GM12878 (cell line): ENCODE measurements around the gene CHERP.

ENCODE experiments used
- HCFC1 ChIP-seq: fragments of 150-350 bp; IDR thresholded peaks from 2 replicates; pipeline ENCODE4 v1.6.1; 2014; ENCODE audit warnings: low read length
- MYB ChIP-seq: fragments of 150-350 bp; IDR thresholded peaks from 2 replicates; pipeline ENCODE4 v1.6.1; 2014; ENCODE audit warnings: mild to moderate bottlenecking, low read depth, low read length, borderline replicate concordance
- SMAD5 ChIP-seq: IDR thresholded peaks from 2 replicates; pipeline ENCODE4 v1.6.1; 2016; ENCODE audit warnings: antibody characterized with exemption, low read depth

DNA sequence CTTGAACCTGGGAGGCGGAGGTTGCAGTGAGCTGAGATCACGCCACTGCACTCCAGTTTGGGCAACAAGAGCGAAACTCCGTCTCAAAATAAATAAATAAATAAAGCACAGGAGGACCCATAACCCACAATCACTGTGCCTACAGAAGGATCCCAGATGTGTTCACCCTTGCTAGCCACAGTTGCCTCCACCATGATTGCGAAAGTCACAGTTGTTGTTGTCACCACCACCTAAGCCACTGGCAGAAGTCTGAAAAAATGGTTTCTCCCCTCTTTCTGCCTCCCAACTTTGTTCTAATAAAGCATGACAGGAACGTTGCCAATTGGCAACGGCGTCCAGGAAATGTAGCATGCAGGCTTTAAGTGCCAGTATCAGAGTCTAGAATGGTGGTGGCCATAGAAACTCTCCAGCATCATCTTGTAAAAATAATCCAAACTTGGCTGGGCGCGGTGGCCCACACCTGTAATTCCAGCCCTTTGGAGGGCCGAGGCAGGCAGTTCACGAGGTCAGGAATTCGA, 68.3 kb downstream of the CHERP start:
- TF ChIP-seq SMAD5 = no peak
- no peak for TF ChIP-seq MYB
- TF ChIP-seq HCFC1 = no peak
